ENCODE measurements around the gene LNX1. TPM values are rescaled to one million over a fixed set of nuclear protein-coding genes. Genes with fewer than 3 reads are reported as not detected.
A peak's percentile ranks its signal among the peaks of the same experiment; 100 is the strongest.

Gene LNX1
- total RNA-seq, 1 donor from 2014 or later: 4.4 TPM

- Histone ChIP-seq H4K20me1 (ENCODE audit: insufficient read depth, low read length) (no peaks in the 10 kb centered on the region), H3K4me2 (ENCODE audit: low read length) (no peak overlapping the region), H3K36me3 (ENCODE audit: insufficient read depth, low read length) (no peaks in the 10 kb centered on the region), H3K79me2 (ENCODE audit: insufficient read depth, low read length) (no peaks in the 10 kb centered on the region), H3K9me3 (ENCODE audit: insufficient read depth, low read depth, low read length) (no peaks in the 10 kb centered on the region), H3K4me1 (ENCODE audit: insufficient read depth, low read length) (peaks cover 10% of the 10 kb centered on the region), H3K27ac (ENCODE audit: low read depth, low read length) (no peak overlapping the region), H3K4me3 (ENCODE audit: insufficient read depth, low read depth, low read length) (no peak overlapping the region), H3K9ac (ENCODE audit: low read length) (no peak overlapping the region), H2AFZ (ENCODE audit: low read depth, low read length) (no peak overlapping the region), H3K27me3 (ENCODE audit: insufficient read depth, low read length) (no peaks in the 10 kb centered on the region)
- Mint-ChIP-seq H3K27ac (ENCODE audit: unreplicated experiment) (no peak overlapping the region), H3K27me3 (ENCODE audit: low read depth, unreplicated experiment) (no peaks in the 10 kb centered on the region), H3K4me3 (ENCODE audit: unreplicated experiment) (no peak overlapping the region), H3K4me1 (ENCODE audit: low read depth, unreplicated experiment) (peaks cover 2% of the 10 kb centered on the region), H3K9me3 (ENCODE audit: unreplicated experiment) (no peaks in the 10 kb centered on the region), H3K36me3 (ENCODE audit: low read depth, unreplicated experiment) (no peaks in the 10 kb centered on the region)
- DNase-seq (ENCODE audit: low read depth) (no peak), FAIRE-seq (peak; percentile 70)
- TF ChIP-seq CTCF (IDR thresholded peaks at IDR 0.05; ENCODE audit: insufficient read depth, low read depth, low read length) (no peak), EZH2 (IDR thresholded peaks at IDR 0.05; ENCODE audit: insufficient read depth, low read length) (no peak)
These were observed 9.1 kb downstream of the LNX1 start for GRCh38 chr4:53582194-53582593.

GRCh38 chr4:53580274-53580673 lies 11.0 kb downstream of the LNX1 start:
- Mint-ChIP-seq H3K36me3 (ENCODE audit: low read depth, unreplicated experiment) (no peaks in the 10 kb centered on the region), H3K9me3 (ENCODE audit: unreplicated experiment) (no peaks in the 10 kb centered on the region), H3K27ac (ENCODE audit: unreplicated experiment) (no peak overlapping the region), H3K27me3 (ENCODE audit: low read depth, unreplicated experiment) (no peaks in the 10 kb centered on the region), H3K4me3 (ENCODE audit: unreplicated experiment) (no peak overlapping the region), H3K4me1 (ENCODE audit: low read depth, unreplicated experiment) (peaks cover 6% of the 10 kb centered on the region)
- Histone ChIP-seq H3K4me1 (ENCODE audit: insufficient read depth, low read length) (peaks cover 12% of the 10 kb centered on the region), H3K4me3 (ENCODE audit: insufficient read depth, low read depth, low read length) (no peak overlapping the region), H3K79me2 (ENCODE audit: insufficient read depth, low read length) (no peaks in the 10 kb centered on the region), H3K36me3 (ENCODE audit: insufficient read depth, low read length) (no peaks in the 10 kb centered on the region), H3K27me3 (ENCODE audit: insufficient read depth, low read length) (no peaks in the 10 kb centered on the region), H4K20me1 (ENCODE audit: insufficient read depth, low read length) (no peaks in the 10 kb centered on the region), H3K9me3 (ENCODE audit: insufficient read depth, low read depth, low read length) (no peaks in the 10 kb centered on the region), H3K4me2 (ENCODE audit: low read length) (no peak overlapping the region), H3K9ac (ENCODE audit: low read length) (no peak overlapping the region), H2AFZ (ENCODE audit: low read depth, low read length) (no peak overlapping the region), H3K27ac (ENCODE audit: low read depth, low read length) (no peak overlapping the region)
- FAIRE-seq: no peak
- no peak for TF ChIP-seq EZH2 (IDR thresholded peaks at IDR 0.05; ENCODE audit: insufficient read depth, low read length)
- no peak for TF ChIP-seq CTCF (IDR thresholded peaks at IDR 0.05; ENCODE audit: insufficient read depth, low read depth, low read length)
- DNase-seq (ENCODE audit: low read depth): no peak

GRCh38 chr4:53579826-53580225 lies 11.5 kb downstream of the LNX1 start:
- no peak overlapping the region for H3K27ac ChIP-seq (ENCODE audit: low read depth, low read length)
- H3K4me1 ChIP-seq (ENCODE audit: insufficient read depth, low read length): peaks cover 12% of the 10 kb centered on the region
- Mint-ChIP-seq H3K36me3 (ENCODE audit: low read depth, unreplicated experiment) (no peaks in the 10 kb centered on the region), H3K4me1 (ENCODE audit: low read depth, unreplicated experiment) (peaks cover 6% of the 10 kb centered on the region), H3K27ac (ENCODE audit: unreplicated experiment) (no peak overlapping the region), H3K4me3 (ENCODE audit: unreplicated experiment) (no peak overlapping the region), H3K9me3 (ENCODE audit: unreplicated experiment) (no peaks in the 10 kb centered on the region), H3K27me3 (ENCODE audit: low read depth, unreplicated experiment) (no peaks in the 10 kb centered on the region)
- H4K20me1 ChIP-seq (ENCODE audit: insufficient read depth, low read length): no peaks in the 10 kb centered on the region
- no peaks in the 10 kb centered on the region for H3K79me2 ChIP-seq (ENCODE audit: insufficient read depth, low read length)
- no peak for FAIRE-seq
- H3K4me3 ChIP-seq (ENCODE audit: insufficient read depth, low read depth, low read length): no peak overlapping the region
- no peaks in the 10 kb centered on the region for H3K36me3 ChIP-seq (ENCODE audit: insufficient read depth, low read length)
- TF ChIP-seq CTCF (IDR thresholded peaks at IDR 0.05; ENCODE audit: insufficient read depth, low read depth, low read length) (no peak), EZH2 (IDR thresholded peaks at IDR 0.05; ENCODE audit: insufficient read depth, low read length) (no peak)
- H2AFZ ChIP-seq (ENCODE audit: low read depth, low read length): no peak overlapping the region
- no peak for DNase-seq (ENCODE audit: low read depth)
- no peaks in the 10 kb centered on the region for H3K27me3 ChIP-seq (ENCODE audit: insufficient read depth, low read length)
- H3K9me3 ChIP-seq (ENCODE audit: insufficient read depth, low read depth, low read length): no peaks in the 10 kb centered on the region
- no peak overlapping the region for H3K4me2 ChIP-seq (ENCODE audit: low read length)
- H3K9ac ChIP-seq (ENCODE audit: low read length): no peak overlapping the region
